Skeletal muscle cell (primary cell): ENCODE measurements around the gene GALNT5.
A peak's percentile ranks its signal among the peaks of the same experiment; 100 is the strongest.

Experiments
- DNase-seq: peaks from one replicate; pipeline ENCODE4 v3.0.0-alpha.2; 2010; ENCODE audit warnings: low read depth
- H3K4me3 ChIP-seq: 2 replicates; pipeline ENCODE4 v1.5.1; 2011; ENCODE audit warnings: low read depth, mild to moderate bottlenecking, control low read depth, low read length, moderate library complexity

The GALNT5 gene

GRCh38 chr2:157246765-157247407 is 10.6 kb upstream of the GALNT5 start:
- no peak for DNase-seq
- no peak overlapping the region for H3K4me3 ChIP-seq

GRCh38 chr2:157250836-157251235 is 6.7 kb upstream of the GALNT5 start:
- no peak for DNase-seq

GRCh38 chr2:157251932-157252331 is 5.6 kb upstream of the GALNT5 start:
- no peak overlapping the region for H3K4me3 ChIP-seq
- no peak for DNase-seq

More at GRCh38 chr2:157250836-157251235, 6.7 kb upstream of the GALNT5 start:
- no peak overlapping the region for H3K4me3 ChIP-seq

- DNase-seq: no peak
- H3K4me3 ChIP-seq: no peak overlapping the region
Measured at GRCh38 chr2:157252529-157252928, 5.0 kb upstream of the GALNT5 start.

- no peak overlapping the region for H3K4me3 ChIP-seq
- DNase-seq: no peak
Measured at GRCh38 chr2:157254041-157254440, 3.5 kb upstream of the GALNT5 start.

- DNase-seq: no peak
- H3K4me3 ChIP-seq: no peak overlapping the region
Measured at GRCh38 chr2:157255746-157256145, 1.8 kb upstream of the GALNT5 start.

- H3K4me3 ChIP-seq: no peak overlapping the region
- no peak for DNase-seq
Measured at GRCh38 chr2:157256626-157257025, 879 bp upstream of the GALNT5 start.

- H3K4me3 ChIP-seq: peak overlapping the region; percentile 47
Measured at GRCh38 chr2:157258520-157259326, 1.2 kb downstream of the GALNT5 start.

GRCh38 chr2:157259386-157259785 is 1.9 kb downstream of the GALNT5 start:
- H3K4me3 ChIP-seq: no peak overlapping the region
- no peak for DNase-seq

More at GRCh38 chr2:157258520-157259326, 1.2 kb downstream of the GALNT5 start:
- DNase-seq: no peak

GRCh38 chr2:157259960-157260359 is 2.5 kb downstream of the GALNT5 start:
- DNase-seq: no peak
- no peak overlapping the region for H3K4me3 ChIP-seq

GRCh38 chr2:157260533-157261198 is 3.2 kb downstream of the GALNT5 start:
- H3K4me3 ChIP-seq: peak overlapping the region; percentile 0
- DNase-seq: no peak

- DNase-seq: peak; percentile 23
Measured at GRCh38 chr2:157261199-157261782, 3.8 kb downstream of the GALNT5 start.

GRCh38 chr2:157262248-157262647 is 4.7 kb downstream of the GALNT5 start:
- H3K4me3 ChIP-seq: no peak overlapping the region

More at GRCh38 chr2:157261199-157261782, 3.8 kb downstream of the GALNT5 start:
- H3K4me3 ChIP-seq: peak overlapping the region; percentile 0

GRCh38 chr2:157264099-157264498 is 6.6 kb downstream of the GALNT5 start:
- no peak overlapping the region for H3K4me3 ChIP-seq
- no peak for DNase-seq

More at GRCh38 chr2:157262248-157262647, 4.7 kb downstream of the GALNT5 start:
- DNase-seq: no peak

- DNase-seq: no peak
- no peak overlapping the region for H3K4me3 ChIP-seq
Measured at GRCh38 chr2:157265825-157266224, 8.3 kb downstream of the GALNT5 start.

- no peak for DNase-seq
- no peak overlapping the region for H3K4me3 ChIP-seq
Measured at GRCh38 chr2:157267476-157267875, 10.0 kb downstream of the GALNT5 start.

GRCh38 chr2:157269060-157269459 is 11.6 kb downstream of the GALNT5 start:
- DNase-seq: no peak
- H3K4me3 ChIP-seq: no peak overlapping the region

- H3K4me3 ChIP-seq: no peak overlapping the region
- DNase-seq: no peak
Measured at GRCh38 chr2:157269922-157270321, 12.4 kb downstream of the GALNT5 start.

GRCh38 chr2:157271590-157272203 is 14.2 kb downstream of the GALNT5 start:
- H3K4me3 ChIP-seq: no peak overlapping the region
- no peak for DNase-seq
